ENCODE results near the gene CSH1.
"Not testable (repeated sequence)": the region's sequence is repeated elsewhere in the genome, so short reads cannot be mapped to it uniquely, and the experiment has no call there.

Gene CSH1

DNA sequence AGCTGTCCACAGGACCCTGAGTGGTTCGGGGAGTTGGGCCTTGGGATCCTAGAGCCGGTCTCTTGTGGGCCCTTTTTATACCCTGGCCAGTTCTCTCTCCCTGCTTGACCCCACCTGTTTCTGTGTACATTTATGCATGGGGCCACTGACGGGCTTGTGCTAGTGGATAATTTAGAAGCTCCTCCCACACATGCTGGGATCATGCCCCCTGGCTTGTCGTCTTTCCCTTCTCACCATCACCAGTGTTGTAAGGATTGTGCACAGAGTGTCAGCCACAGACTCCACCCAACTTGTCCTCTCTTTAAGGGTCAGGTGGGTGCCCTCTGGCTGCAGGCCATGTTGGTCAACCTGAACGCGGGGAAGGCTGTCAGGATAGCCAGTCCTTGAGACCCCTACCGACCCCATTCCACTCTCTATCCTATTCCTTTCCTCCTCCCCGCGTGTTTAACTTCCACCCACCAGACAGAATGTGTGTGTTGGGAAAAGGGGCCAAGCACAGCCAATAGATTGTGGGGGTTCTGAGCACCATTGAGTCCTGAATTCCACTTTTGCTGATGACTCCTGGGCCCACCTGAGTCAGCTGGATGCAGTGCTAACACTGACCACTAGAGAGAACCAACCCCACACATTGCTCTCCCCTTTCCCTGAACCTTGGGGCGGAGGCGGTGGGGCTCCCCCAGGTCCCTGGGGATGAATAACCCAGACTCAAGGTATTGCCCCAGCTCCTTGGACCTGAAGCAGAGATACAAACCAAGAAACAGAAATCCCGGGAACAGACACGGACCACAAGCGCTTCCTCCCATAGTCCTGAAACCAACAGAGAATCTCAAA lies at the start of gene CSH1:
Gene CSH1, minus strand, starts transcription at position 51 of the 831 bp plus-strand sequence. CDS start 63 bp downstream, outside the sequence.
- not testable (repeated sequence) for FAIRE-seq

DNA sequence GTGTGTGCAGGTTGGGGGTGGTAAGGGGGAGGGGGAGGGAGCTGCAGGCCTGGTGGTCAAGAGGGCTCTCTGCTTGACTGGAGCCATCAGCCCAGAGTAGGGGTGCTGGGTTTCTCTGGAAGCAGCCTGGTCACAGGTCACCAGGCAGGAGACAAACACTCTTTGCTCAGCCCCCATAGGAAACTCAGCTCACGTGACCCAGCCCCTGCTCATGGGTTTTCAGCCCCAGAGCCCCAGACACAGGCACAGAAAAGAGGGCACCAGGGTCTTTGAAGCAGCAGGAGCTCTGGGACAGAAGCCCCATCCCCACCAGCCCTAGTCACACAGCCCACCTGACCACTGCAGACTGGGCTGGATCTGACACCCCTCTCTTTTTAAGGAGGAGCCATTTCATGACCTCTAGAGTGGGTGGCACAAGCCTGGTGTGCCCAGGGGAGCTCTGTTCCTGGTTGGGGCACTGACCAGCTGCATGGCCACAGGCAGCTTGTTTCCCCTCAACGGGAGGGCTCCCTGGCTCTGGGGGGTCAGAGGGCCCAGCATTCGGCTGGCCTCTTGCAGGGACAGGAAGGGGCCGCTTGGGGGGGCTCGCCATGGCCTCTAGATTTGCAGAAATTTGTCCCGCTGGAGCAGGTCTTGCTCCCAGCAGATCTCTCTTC lies 49.5 kb upstream of the CSH1 start:
- FAIRE-seq = no peak

DNA sequence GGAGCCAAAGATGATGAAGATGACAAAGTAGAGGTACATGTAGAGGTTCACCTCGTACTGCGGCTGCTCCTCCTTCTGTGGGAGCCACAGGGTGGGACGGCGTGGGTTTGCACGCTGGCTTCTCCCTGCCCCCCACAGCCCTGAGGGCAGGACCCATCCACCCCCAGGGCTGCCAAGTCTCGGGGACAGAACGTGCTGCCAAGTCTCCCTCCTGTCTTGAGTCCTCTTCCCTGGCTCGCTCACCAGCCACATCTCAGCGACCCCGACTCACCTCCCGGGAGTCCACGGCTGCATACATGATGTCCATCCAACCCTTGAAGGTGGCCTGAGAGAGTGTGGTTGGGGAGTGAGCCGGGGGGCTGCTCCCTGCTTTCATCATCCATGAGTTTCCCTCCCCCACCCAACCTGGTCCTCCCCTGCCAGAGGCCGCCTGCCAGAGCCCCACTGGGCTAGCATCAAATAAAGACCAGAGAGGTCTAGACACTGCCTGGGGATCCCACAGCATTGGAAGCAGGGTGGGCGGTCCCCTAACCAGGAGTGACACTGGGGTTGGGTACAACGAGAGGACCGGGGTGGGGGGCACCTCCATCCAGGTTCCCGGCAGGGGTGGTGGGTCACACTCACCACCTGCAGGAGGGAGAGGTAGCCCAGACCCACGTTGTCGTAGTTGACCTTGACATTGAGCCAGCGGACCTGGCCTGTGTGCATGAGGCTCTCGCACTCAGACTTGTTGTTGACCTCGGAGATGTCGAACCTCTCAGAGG lies 48.5 kb upstream of the CSH1 start:
- FAIRE-seq = no peak

DNA sequence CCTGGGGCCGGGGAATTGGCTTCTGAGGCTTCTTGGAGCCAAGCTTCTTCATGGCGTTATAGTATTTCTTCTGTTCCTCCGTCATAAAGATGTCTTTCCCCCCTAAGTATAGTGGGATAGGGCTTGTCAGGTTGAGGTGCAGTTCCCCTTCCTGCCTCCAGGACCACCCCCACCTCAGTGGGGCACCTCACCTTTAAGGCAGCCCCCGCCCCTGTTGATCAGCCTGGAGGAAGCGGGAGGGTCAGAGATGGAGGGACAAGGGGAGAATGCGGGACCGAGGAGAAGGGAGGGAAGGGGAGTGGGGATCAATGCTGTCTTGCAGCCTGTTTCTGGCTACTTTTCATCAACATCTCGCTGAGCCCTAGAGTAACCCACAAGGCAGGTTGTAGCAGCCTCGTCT lies 47.4 kb upstream of the CSH1 start:
- no peak for FAIRE-seq

DNA sequence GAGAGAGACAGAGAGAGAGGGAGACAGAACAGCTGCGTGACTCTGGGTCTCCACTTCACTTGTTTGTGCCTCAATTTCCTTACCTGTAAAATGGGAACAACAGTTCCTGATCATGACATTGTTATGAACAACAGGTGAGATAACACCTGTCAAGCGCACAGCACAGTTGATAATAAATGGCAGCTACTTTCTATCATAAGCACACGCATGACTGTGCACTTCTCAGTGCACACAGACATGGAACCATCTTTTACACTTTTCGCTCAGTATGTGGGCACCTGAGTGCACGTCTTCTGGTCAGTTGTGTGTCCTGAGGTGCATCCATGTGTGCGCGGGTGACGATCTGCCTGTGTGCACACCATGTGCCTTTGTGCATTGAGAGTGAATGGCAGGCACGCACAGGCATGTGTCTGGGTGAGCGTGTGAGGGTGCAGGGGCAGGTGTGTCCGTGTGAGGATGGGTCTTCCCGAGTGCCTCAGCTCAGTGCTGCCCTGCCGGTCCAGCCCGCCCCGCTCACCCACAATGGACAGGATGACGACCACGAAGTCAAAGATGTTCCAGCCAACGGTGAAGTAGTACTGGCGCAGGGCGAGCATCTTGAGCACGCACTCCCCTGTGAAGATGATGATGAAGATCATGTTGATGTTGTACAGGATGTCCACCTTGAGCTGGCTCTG lies 46.1 kb upstream of the CSH1 start:
- FAIRE-seq = no peak

DNA sequence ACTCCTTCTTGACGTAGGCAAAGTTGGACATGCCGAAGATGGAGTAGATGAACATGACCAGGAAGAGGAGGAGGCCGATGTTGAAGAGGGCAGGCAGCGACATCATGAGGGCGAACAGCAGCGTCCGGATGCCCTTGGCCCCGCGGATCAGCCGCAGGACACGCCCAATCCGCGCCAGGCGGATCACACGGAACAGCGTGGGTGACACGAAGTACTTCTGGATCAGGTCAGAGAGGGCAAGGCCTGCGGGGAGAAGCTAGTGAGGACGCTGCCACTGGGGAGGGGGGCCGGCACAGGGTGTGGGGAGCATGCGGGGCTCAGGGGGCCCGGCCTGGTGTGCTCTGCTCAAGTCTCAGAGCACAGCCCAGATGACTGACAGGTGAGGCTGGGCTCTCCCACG lies 45.4 kb upstream of the CSH1 start:
- FAIRE-seq = no peak

DNA sequence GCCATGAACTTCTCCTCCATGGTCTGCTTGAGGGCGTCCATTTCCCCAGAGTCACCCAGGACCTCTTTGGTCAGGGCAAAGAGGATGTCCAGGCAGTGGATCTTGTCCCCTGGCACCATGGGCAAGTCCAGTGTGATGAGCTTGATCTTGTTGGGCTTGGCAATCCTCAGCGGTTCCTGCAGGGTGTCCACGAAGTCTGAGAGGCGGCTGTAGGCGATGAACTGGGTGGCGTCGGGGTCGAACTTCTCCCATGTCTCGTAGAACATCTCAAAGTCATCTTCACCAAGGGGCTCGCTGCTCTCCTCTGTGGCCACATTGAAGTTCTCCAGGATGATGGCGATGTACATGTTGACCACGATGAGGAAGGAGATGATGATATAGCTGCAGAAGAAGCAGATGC lies 44.8 kb upstream of the CSH1 start:
- no peak for FAIRE-seq

DNA sequence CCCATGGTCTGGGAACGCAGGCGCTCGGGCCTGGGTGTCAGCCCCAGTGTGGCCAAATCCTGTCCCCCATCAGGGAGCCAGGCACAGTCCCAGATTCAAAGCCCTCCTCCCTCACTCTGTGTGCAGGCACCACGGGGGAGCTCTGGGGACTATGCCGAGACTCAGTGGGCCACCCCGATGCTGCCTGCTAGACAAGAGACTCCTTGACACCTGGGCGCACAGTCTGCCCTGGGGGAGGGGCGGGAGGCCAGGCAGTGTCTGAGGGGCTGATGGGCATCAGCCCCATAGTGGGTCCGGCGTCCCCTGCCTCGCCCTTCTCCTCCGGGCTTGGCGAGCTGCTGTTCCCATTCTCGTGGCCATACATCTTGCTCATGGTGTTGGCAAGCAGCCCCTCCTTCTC lies 44.2 kb upstream of the CSH1 start:
- FAIRE-seq = no peak

DNA sequence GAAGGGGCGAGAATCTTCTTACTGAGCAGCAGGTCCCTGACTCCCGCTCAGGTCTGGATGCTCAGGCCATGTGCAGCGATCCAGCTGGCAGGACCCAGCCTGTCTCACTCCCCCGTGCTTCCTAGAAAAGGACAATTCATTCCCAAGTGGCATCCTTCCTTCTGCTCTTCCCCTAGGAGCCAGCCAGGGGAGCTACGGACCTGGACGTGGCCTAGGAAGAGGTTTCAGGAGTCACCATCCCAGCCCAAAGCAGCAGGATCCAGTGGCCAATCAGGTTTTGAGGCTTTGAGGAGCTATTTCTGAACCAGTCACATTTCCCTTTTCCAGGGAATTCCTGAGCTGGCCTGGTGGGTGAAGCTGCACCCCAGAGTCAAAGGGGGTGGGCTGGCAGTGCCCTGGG lies 43.5 kb upstream of the CSH1 start:
- no peak for FAIRE-seq

DNA sequence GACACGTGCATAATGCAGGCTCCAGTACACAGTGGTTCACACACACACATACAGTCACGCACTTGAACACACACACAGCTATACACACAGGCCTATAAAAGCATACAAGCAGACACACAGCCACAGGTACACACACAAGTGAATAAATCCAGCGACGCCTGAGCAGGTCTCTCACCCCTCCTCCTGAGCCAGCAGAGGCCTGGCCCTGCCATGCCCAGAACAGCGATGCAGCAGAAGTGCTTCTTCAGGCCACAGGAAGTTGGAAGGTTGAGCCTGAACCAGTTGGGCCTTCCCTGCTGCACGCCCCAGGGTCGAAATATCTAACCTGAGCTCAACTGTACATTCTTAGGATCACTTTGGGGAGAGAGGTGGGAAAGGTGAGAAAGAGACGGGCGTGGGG lies 43.0 kb upstream of the CSH1 start:
- FAIRE-seq = no peak

DNA sequence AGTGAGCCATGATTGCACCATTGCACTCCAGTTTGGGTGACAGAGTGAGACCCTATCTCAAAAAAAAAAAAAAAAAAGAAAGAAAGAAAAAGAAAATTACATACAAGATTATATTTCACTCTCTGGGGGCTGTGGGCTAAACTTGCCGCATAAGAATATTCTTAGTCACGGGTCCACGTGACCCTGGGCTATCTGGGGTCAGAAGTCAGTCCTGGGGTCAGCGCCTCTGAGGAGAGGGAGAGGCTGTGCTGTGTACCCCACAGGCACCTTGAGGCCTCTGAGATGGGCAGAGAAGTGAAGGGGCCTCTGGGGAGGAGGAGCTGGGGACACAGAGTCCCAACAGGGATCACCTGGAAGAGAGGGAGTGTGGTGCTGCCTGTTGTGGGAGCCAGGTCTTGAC lies 41.5 kb upstream of the CSH1 start:
- no peak for FAIRE-seq

DNA sequence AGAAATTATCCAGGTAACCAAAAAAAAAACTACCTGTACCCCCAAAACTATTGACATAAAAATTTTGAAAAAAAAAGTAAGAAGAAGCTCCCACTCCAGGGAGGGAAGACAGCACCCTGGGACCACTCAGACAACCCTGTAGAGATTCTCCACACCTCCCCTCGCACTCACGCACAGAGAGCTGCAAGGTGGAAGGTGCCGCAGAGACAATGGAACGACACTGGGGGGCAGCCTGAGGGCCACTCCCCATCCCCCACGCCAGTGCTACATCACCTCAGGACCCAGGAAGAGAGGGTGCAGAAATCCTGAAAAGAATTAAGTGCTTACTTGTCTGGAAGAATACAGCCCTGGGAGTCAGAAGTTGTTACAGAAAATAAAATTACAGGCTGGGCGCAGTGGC lies 40.9 kb upstream of the CSH1 start:
- FAIRE-seq = no peak

DNA sequence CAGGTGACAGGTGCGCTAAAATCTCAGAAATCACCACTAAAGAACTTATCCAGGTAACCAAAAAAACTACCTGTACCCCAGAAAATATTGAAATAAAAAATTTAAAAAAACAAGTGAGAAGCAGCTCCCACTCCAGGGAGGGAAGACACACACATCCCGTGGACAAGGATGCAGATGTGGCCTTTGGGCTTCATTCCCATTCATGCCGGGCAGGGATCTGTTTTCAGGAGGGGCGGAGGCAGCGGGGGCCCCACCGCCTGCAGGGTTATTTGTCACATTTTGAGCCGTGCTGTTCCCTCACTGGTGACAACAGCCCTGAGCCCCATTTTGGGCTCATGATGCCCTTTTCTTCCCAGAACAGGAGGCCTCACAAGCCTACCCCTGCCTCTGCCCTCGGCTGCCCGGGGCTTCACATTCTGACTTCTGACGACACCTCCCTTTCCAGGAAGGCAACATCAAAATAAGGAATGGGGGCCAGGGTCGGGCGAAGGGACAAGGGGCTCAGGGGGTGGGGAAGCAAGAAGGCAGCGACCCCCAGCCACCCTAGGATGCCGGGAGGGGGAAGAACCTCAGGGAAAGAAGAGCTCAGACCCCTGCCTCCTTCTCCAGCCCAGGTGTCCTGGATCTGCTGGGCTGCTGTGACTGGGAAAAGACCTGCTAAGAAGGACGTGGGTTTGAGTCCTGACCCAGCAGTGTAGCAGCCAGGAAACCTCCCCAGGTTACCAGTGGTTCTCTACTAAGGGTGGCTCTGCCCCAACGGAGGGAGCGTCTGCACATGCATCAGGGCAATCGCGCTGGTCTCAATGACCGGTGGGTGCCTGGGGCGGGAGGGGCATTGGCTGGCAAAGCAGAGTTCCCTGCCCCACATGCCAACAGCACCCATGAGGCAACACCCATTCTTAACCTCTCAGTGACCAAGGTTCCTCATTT lies 38.1 kb upstream of the CSH1 start:
- no peak for FAIRE-seq

DNA sequence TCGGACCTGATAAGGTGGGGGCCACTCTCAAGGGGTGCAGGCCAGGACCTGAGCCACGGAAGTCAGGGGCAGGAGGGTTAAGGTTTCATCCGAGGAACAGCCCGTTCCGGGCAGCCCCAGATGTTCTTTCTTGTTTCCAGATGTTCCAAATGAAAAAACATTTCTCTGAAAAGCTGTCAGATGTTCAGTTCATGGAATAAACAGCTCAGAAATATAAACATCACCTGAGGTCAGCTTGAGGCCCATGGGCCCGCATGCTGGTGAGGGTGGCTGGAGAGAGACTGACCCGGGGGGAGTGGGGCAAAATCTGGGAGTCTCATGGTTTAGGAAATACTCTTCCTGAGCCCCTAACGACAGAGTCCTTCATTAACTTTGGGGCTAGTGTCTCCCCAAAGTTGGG lies 37.2 kb upstream of the CSH1 start:
- no peak for FAIRE-seq

DNA sequence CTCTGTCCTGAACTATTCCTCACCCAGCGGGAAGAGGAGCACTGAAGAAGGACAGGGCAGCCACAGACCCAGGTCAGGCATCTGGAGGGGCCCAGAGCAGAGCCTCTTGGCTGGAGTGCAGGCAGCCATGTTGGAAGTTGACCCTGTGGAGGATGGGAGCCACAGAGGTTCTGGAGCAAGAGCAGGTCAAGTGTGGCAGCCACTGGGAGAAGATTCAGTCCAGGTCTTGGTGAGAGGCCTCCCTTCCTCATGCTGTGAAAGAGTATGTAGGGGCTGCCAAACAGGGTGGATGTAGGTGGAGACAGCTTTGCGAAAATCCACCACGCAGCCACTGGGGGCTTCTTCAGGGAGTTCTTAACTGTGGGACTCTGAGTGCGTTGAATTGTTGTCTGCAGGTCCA lies 36.3 kb upstream of the CSH1 start:
- no peak for FAIRE-seq

DNA sequence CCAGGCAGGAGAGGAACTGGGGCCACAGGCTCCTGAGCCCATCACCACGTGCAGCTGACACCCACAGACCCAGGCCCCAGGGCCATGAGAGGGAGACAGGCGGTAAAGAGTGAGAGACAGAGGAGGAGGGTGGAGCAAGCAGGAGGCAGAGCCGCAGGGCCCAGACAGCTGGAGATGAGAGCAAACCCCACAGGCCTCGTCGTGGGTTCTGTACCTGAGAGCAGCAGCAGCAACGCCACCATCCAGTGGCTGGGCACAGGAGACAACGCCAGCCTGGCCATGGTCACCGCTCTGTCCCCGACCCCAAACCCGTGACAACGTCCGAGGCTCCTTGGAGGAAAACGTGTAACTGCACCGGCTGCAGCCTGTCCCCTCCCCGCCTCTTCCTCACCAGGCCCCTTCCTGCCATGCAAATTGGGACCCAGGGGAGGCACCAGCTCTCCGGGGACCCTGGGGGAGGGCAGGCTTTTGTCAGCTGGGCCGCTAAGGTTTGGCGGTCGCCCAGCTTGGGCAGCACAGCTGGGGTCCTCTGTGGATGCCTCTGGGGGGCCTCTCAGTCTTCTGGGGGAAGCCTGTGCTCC lies 35.7 kb upstream of the CSH1 start, which contains the start of gene CD79B:
Gene CD79B, minus strand, starts transcription at position 351 of the 581 bp plus-strand sequence. Its CDS starts 70 bp downstream, at position 281.
- FAIRE-seq = no peak

DNA sequence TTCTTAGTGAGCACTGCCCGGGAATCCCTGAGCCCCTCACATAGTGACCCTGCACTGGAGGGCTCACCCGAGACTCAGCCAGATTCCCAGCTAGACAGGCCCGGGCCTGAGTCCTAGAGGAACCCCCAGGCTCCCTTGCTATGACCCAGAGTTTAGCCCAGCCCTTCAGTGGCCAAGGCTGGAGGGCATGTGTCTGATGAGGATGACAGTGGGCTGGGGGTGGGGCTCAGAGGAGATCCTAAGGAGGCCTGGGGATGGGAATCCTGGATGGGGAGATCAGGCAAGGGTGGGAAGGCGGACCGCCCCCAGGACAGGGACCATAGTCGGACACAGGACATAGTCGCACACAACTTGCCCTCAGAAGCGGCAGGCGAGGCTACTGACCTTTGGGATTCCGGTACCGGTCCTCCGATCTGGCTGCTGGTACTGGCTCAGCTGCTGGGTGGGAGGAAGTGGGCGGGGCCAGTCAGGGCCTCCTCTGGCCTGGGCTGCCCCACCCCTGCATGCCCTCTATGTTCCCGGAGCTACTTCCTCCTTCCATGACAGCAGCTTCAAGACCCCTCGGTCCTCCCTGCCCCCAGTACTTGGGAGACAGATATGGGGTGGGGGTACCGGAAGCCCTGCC lies 34.7 kb upstream of the CSH1 start:
- FAIRE-seq = no peak

DNA sequence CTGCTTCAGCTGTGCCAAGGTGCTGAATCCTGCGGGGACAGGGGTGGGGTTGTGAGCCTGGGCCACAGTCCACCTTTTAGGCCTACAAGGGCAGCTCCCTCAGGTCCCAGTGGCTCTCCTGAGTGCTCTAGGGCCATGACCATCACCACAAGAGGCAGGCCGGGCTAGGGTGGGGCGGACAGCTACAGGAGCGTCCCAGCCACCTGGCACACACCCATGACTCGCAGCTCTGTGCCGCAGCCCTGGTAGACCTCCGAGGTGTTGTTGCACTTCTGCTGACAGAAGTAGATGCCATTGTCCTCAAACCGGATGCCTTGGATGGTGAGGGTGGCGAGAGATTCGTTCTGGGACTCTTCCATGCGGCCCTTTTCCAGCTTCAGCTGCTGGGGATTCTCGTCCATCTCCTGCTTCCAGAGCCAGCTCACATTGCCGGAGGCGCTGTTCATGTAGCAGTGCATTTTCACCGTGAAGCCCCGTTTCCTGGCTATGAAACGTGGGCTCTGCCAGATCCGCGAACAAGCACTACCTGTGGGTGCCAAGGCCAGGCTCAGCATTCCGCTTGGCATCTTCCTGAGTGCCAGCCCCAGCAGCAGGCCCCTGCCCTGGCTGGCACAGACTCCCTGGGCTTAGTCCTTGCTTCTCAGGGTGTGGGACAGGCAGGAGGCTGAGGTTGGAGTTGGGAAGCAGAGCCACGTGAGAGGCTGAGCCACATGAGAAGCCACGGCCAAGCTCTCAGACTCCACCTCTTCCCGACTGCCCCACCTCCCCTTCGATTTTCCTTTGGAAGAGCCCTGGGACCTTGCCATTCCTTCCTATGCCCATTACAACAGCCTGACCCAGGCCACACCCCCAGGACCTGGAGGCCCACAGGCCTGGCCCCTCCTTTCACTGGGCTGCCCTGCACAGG lies 33.7 kb upstream of the CSH1 start:
- FAIRE-seq = no peak

DNA sequence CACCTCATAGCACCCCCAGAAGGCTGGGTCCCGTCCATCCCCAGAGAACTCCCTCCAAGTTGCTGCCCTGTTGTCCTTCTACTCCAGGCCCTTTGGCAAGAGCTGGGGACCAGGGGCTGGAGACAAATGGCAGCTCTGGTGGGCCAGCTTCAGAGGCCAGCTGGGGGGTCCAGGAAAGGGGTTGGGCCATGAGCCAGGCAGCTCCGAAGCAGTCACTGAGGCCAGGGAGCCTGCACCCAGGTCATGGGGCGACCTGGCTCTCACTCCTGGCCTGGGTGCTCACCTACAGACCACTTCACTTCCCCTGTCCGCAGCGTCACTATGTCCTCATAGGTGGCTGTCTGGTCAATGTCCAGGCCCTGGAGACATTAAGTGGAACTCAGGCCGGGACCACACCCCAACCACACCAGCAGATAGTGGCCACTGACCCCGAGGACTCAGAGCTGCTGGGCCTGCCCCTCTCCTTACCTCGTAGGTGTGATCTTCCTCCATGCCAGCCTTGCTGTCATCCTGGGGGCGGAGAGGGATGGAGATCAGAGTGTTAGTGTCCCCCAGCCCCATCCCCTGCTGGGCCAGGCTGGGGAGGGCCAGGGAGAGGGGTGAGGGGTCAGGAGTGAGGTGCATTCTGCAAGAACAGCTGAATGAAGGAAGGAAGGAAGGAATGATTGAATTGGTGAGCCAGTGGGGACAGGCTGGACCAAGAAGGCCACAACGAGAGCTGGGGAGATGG lies 32.8 kb upstream of the CSH1 start:
- FAIRE-seq = no peak

Data from TTC549 (cell line).